ENCODE measurements around the gene PEPD. TPM values are rescaled to one million over a fixed set of nuclear protein-coding genes. Genes with fewer than 3 reads are reported as not detected.
A peak's percentile ranks its signal among the peaks of the same experiment; 100 is the strongest.

Gene PEPD
- total and polyA plus RNA-seq, 7 experiments from 2014 or later: 21.9 to 126 (median 24.6) TPM

DNA sequence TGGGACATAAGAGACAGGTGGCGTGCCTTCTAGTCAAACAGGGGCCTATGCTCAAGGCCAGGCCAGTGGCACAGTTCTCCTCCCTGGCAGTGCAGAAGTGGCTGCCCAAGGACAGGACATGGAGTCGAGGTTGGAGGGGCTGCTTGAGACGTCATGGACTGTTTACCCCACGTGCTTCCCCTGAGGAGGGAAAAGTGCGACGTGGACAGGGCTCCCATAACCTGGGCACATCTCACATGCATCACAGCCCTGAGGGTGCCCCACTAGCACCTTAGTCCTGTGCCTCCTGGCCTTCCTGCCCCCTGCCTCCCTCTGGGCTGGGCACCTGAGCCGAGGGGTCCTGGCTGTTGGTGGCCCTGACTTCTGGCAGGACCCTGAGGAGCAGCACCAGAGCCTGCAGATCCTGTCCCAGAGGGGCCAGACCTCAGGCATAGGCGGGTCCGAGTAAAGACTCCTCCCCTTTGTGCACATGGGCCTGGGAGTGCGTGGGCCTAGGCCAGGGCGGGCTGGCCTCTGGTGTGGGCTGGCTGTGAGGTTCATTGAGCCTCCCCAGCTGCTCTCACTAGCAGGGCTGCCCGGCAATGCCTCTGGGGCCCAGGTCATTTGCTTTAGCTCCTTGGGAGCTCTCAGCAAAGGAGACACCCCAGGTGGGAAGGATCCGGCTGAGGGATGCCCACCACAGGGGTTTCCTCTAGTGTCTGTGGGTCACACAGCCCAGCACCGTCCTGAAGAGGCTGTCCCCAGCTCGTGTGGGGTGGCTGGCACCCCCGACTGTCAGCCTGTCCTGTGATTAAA lies 82.4 kb downstream of the PEPD start:
- peaks cover 0 to 4% (median 0%) of the 10 kb centered on the region in 7 donors for H3K4me1 Mint-ChIP-seq
- intact Hi-C loops (cut with micrococcal nuclease): no loop called here
- ChIA-PET CTCF (interaction anchor here (0.6 to 1.0 kb wide), 2 partner anchors 34 to 1062 kb away, joined by 3 to 4 read pairs; no protein-coding TSS in a partner anchor), POLR2A (no interaction called here)
- no peak overlapping the region for H3K4me3 ChIP-seq (ENCODE audit: low read length)
- peaks cover 0 to 4% (median 0%) of the 10 kb centered on the region in 3 experiments for H3K36me3 ChIP-seq (ENCODE audit: control insufficient read depth in 2 of 3, insufficient read depth in 3 of 3, low read length in 3 of 3)
- peaks cover 0 to 15% (median 8%) of the 10 kb centered on the region in 5 donors for H3K36me3 Mint-ChIP-seq
- ATAC-seq (no peak), DNase-seq (no peak)
- no peaks in the 10 kb centered on the region for H3K27me3 ChIP-seq (ENCODE audit: control insufficient read depth in 2 of 2, insufficient read depth in 2 of 2, low read length in 2 of 2)
- no peak overlapping the region for H3K27ac Mint-ChIP-seq
- H3K4me1 ChIP-seq (ENCODE audit: control insufficient read depth in 2 of 2, insufficient read depth in 2 of 2, low read length in 2 of 2): no peaks in the 10 kb centered on the region
- peaks cover 0 to 1% (median 0%) of the 10 kb centered on the region in 11 donors for H3K9me3 Mint-ChIP-seq
- H3K27ac ChIP-seq (ENCODE audit: low read depth, low read length): no peak overlapping the region
- no peaks in the 10 kb centered on the region for H3K27me3 Mint-ChIP-seq
- H3K4me3 Mint-ChIP-seq: no peak overlapping the region
- no peaks in the 10 kb centered on the region for H3K9me3 ChIP-seq (ENCODE audit: control insufficient read depth in 2 of 3, low read length in 3 of 3)

DNA sequence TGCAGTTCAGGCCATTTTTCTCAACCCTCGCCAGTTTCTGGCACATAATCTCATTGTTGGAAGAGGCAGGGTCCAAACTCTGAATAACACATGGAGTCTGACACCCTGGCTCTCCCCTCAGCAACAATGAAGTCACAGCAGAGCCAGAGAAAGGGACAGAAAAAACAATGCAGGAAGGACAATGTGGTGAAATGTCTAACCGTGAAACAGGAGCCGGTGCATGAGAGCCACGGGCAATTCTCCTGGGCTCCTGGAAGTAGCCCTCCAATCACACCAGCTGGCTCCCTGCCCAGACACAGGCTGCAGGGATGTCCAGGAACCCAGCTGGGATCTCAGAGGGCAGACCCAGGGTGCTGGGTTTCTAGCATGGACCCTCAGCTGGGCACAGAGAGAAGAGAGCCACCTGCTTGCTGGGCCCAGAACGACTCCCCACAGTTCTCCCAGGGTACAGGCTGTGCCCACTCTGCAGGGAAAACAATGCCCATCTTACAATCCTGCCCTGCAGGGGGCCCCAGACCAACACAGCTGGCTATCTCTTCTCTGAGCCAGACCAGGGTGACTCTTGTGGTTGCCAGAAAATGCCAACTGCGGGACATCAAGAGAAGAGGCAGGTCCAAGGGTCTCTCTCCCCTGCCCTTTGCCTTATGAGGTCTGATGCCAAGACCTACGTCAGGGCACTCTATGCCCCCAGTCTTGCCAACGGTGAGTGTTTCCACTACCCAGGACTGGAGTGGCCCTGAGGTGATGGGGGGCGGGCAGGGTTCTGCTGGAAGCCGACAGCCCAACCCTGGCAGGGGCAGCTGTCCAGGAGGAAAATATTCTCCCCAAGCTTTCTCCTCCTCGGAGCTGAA lies 83.5 kb downstream of the PEPD start:
- Mint-ChIP-seq H3K9me3 (peaks cover 0 to 2% (median 0%) of the 10 kb centered on the region in 11 donors), H3K27ac (no peak overlapping the region), H3K4me1 (peaks cover 0 to 4% (median 0%) of the 10 kb centered on the region in 7 donors), H3K27me3 (no peaks in the 10 kb centered on the region), H3K4me3 (no peak overlapping the region), H3K36me3 (peaks cover 0 to 14% (median 4%) of the 10 kb centered on the region in 5 donors)
- H3K4me3 ChIP-seq (ENCODE audit: low read length): no peak overlapping the region
- H3K27ac ChIP-seq (ENCODE audit: low read depth, low read length): no peak overlapping the region
- intact Hi-C loops (cut with micrococcal nuclease): no loop called here
- no peaks in the 10 kb centered on the region for H3K4me1 ChIP-seq (ENCODE audit: control insufficient read depth in 2 of 2, insufficient read depth in 2 of 2, low read length in 2 of 2)
- H3K36me3 ChIP-seq (ENCODE audit: control insufficient read depth in 2 of 3, insufficient read depth in 3 of 3, low read length in 3 of 3): peaks cover 0 to 4% (median 0%) of the 10 kb centered on the region in 3 experiments
- H3K9me3 ChIP-seq (ENCODE audit: control insufficient read depth in 2 of 3, low read length in 3 of 3): no peaks in the 10 kb centered on the region
- no peaks in the 10 kb centered on the region for H3K27me3 ChIP-seq (ENCODE audit: control insufficient read depth in 2 of 2, insufficient read depth in 2 of 2, low read length in 2 of 2)
- ChIA-PET CTCF (interaction anchor here (1.0 kb wide), 1 partner anchor 33 kb away, joined by 3 read pairs; no protein-coding TSS in a partner anchor), POLR2A (no interaction called here)
- DNase-seq: no peak
- ATAC-seq: no peak

DNA sequence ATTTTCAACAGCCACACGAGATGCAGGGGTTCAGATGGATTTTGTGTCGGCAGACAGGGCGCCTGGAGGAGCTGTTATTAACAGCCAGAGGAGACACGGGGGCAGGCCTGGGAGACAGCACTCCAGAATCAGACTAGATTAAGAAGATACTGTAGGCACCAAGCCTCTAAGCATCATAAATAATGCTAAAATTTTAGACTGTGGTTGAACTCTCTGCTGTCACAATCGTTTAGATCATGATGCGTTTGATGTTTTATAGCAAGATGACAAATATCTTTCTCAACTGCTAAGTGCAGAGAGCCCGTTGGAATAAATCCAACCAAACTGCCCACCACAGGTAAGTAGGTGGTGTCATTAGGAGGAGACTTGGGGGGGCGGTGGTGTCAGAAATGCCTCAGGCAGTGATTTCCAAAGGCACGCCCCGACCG lies 84.2 kb downstream of the PEPD start:
- CTCF ChIA-PET: no interaction called here

DNA sequence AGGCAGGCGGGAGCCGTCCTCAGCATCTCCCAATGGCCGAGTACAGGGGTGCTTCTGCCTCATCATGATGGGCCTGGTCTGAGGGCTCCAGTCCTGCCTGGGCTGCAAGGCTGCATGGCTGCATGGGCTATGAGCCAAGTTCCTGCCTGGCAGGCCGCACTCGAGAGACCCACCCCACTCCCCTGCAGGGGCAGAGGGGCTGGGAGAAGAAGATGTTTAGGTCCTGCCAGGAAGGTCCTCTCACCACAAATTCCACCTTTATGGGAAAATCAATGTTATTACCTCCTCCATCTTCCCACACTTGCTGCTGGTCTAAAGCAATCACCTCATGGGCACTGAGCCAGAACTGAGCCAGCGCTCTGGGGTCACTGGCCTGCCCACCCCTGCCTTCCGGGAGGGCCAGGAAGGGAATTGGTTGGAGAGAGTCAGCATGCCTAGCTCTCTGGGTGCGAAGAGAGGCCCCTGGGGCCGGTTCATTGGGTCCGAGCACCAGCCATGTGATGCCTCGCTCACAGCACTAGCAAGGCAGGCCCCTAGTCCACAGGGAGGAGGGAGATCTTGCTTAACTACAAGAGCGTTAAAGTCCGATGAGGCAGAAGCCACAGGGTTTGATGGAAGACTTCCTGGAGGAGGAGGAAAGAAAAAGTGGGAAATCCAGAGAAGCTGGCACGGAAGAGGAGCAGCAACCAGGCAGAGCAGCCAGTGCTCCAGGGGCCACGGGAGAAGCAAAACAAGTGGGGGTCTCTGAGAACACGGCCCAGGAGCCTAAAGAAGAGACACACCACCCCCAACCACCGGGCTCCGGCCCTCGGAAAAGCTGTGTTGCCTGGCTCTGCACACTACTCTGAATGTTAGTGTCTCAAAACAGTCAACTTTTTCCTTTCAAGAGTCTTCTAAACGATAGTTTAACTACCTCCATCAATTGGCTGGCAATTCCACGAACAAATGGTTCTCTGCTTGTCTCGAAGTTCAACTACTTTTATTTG lies 84.9 kb downstream of the PEPD start:
- no peak overlapping the region for H3K4me3 Mint-ChIP-seq
- CTCF ChIA-PET: no interaction called here
- H3K27ac Mint-ChIP-seq: peak overlapping the region in 1 of 9 donors; percentile 41
- Histone ChIP-seq H3K36me3 (ENCODE audit: control insufficient read depth in 2 of 3, insufficient read depth in 3 of 3, low read length in 3 of 3) (peaks cover 0 to 4% (median 0%) of the 10 kb centered on the region in 3 experiments), H3K4me3 (ENCODE audit: low read length) (no peak overlapping the region), H3K27me3 (ENCODE audit: control insufficient read depth in 2 of 2, insufficient read depth in 2 of 2, low read length in 2 of 2) (no peaks in the 10 kb centered on the region), H3K27ac (ENCODE audit: low read depth, low read length) (no peak overlapping the region), H3K9me3 (ENCODE audit: control insufficient read depth in 2 of 3, low read length in 3 of 3) (no peaks in the 10 kb centered on the region), H3K4me1 (ENCODE audit: control insufficient read depth in 2 of 2, insufficient read depth in 2 of 2, low read length in 2 of 2) (peaks cover 0 to under 1% of the 10 kb centered on the region in 2 donors)
- no peak for DNase-seq
- H3K27me3 Mint-ChIP-seq: no peaks in the 10 kb centered on the region
- peaks cover 0 to 8% (median 0%) of the 10 kb centered on the region in 5 donors for H3K36me3 Mint-ChIP-seq
- peaks cover 0 to 2% (median 0%) of the 10 kb centered on the region in 11 donors for H3K9me3 Mint-ChIP-seq
- no peak for ATAC-seq
- H3K4me1 Mint-ChIP-seq: peaks cover 0 to 2% (median 0%) of the 10 kb centered on the region in 7 donors
- POLR2A ChIA-PET: no interaction called here
- intact Hi-C loops (cut with micrococcal nuclease): no loop called here

More for the DNA sequence above, 84.2 kb downstream of the PEPD start:
- Mint-ChIP-seq H3K4me3 (no peak overlapping the region), H3K27me3 (no peaks in the 10 kb centered on the region), H3K9me3 (peaks cover 0 to 2% (median 0%) of the 10 kb centered on the region in 11 donors), H3K4me1 (peaks cover 0 to 2% (median 0%) of the 10 kb centered on the region in 7 donors), H3K27ac (no peak overlapping the region), H3K36me3 (peaks cover 0 to 9% (median 0%) of the 10 kb centered on the region in 5 donors)
- Histone ChIP-seq H3K27ac (ENCODE audit: low read depth, low read length) (no peak overlapping the region), H3K27me3 (ENCODE audit: control insufficient read depth in 2 of 2, insufficient read depth in 2 of 2, low read length in 2 of 2) (no peaks in the 10 kb centered on the region), H3K36me3 (ENCODE audit: control insufficient read depth in 2 of 3, insufficient read depth in 3 of 3, low read length in 3 of 3) (peaks cover 0 to 4% (median 0%) of the 10 kb centered on the region in 3 experiments), H3K4me3 (ENCODE audit: low read length) (no peak overlapping the region), H3K9me3 (ENCODE audit: control insufficient read depth in 2 of 3, low read length in 3 of 3) (no peaks in the 10 kb centered on the region), H3K4me1 (ENCODE audit: control insufficient read depth in 2 of 2, insufficient read depth in 2 of 2, low read length in 2 of 2) (no peaks in the 10 kb centered on the region)
- DNase-seq (no peak), ATAC-seq (no peak)
- intact Hi-C loops (cut with micrococcal nuclease): no loop called here
- POLR2A ChIA-PET: no interaction called here

DNA sequence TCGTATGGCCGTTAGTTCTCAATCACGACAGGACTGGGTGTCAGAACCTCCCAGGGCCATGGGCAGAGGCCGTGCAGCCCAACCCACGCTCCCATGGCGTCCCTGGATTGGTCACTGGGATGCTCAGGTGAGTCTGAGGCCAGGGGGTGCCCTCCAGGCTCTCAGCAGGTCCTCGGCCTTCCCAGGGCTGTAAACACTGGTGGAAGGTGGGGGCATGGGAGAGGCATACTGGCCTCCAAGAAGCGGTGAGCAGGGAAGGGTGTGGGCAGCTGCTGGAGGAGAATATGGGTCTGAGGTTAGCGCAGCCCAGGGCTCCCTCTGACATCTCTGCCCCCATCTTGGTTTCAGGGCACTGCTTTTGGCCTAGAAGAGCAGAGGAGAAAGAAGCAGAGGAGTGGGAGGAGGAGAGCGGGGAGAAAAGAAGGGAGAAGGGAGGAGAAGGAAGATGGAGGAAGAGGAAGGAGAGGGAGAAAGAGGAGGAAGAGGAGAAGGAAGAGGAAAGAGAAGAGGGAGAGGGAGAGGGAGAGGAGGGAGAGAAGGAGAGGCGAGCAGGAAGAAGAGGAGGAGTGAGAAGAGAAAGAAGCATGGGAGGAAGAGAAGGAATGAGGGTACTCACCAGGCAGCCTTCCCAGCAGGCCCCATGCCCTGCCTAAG lies 85.8 kb downstream of the PEPD start:
- POLR2A ChIA-PET: no interaction called here
- intact Hi-C loops (cut with micrococcal nuclease): no loop called here
- Mint-ChIP-seq H3K4me1 (peaks cover under 1 to 8% (median 6%) of the 10 kb centered on the region in 7 donors), H3K4me3 (no peak overlapping the region), H3K36me3 (peaks cover 0 to 6% (median 0%) of the 10 kb centered on the region in 5 donors), H3K27me3 (peaks cover 0 to under 1% (median 0%) of the 10 kb centered on the region in 5 donors), H3K27ac (no peak overlapping the region), H3K9me3 (peaks cover 0 to 2% (median 0%) of the 10 kb centered on the region in 11 donors)
- H3K9me3 ChIP-seq (ENCODE audit: control insufficient read depth in 2 of 3, low read length in 3 of 3): no peaks in the 10 kb centered on the region
- no peak for ATAC-seq
- H3K27ac ChIP-seq (ENCODE audit: low read depth, low read length): no peak overlapping the region
- CTCF ChIA-PET: no interaction called here
- no peaks in the 10 kb centered on the region for H3K27me3 ChIP-seq (ENCODE audit: control insufficient read depth in 2 of 2, insufficient read depth in 2 of 2, low read length in 2 of 2)
- peaks cover 0 to 4% (median 0%) of the 10 kb centered on the region in 3 experiments for H3K36me3 ChIP-seq (ENCODE audit: control insufficient read depth in 2 of 3, insufficient read depth in 3 of 3, low read length in 3 of 3)
- no peak overlapping the region for H3K4me3 ChIP-seq (ENCODE audit: low read length)
- DNase-seq: no peak
- H3K4me1 ChIP-seq (ENCODE audit: control insufficient read depth in 2 of 2, insufficient read depth in 2 of 2, low read length in 2 of 2): peaks cover 3 to 8% of the 10 kb centered on the region in 2 donors

Data from naive thymus-derived CD4-positive, alpha-beta T cell (primary cell).